Liver (tissue), 9 donors: ENCODE measurements around the gene VEPH1. TPM values are rescaled to one million over a fixed set of nuclear protein-coding genes. Genes with fewer than 3 reads are reported as not detected.

Experiments used
- DNase-seq: peaks from one replicate; pipeline ENCODE4 v3.0.0-alpha.2; 2017; ENCODE audit warnings: low spot score
- H3K27ac ChIP-seq, 2 donors: one replicate each; pipeline ENCODE4 v1.7.0; 2013; ENCODE audit warnings: inconsistent platforms in 2 of 2, low read length in 2 of 2, control low read depth in 1 of 2, low read depth in 1 of 2, mild to moderate bottlenecking in 1 of 2
- H3K27me3 ChIP-seq, 4 donors: one replicate each; pipeline versions ENCODE4 v1.6.1 to v1.7.0; 2013; ENCODE audit warnings: low read length in 3 of 4, inconsistent platforms in 1 of 4, mild to moderate bottlenecking in 1 of 4, moderate library complexity in 1 of 4; ENCODE audit not compliant: control insufficient read depth in 4 of 4, insufficient read depth in 4 of 4
- H3K36me3 ChIP-seq, 4 donors: one replicate each; pipeline versions ENCODE4 v1.6.1 to v1.7.0; 2013; ENCODE audit warnings: low read length in 3 of 4, mild to moderate bottlenecking in 3 of 4, low read depth in 1 of 4, moderate library complexity in 1 of 4; ENCODE audit not compliant: control insufficient read depth in 4 of 4, insufficient read depth in 3 of 4
- H3K4me1 ChIP-seq, 4 donors: one replicate each; pipeline versions ENCODE4 v1.6.1 to v1.7.0; 2013; ENCODE audit warnings: low read length in 3 of 4, mild to moderate bottlenecking in 3 of 4, moderate library complexity in 1 of 4; ENCODE audit not compliant: control insufficient read depth in 4 of 4, insufficient read depth in 4 of 4
- H3K4me3 ChIP-seq, 3 donors: one replicate each; pipeline versions ENCODE4 v1.6.1 to v1.7.0; 2013; ENCODE audit warnings: low read length in 3 of 3, control low read depth in 1 of 3, low read depth in 1 of 3, mild to moderate bottlenecking in 1 of 3
- H3K9ac ChIP-seq, 2 donors: one replicate each; pipeline ENCODE4 v1.7.0; 2013; ENCODE audit warnings: low read length in 2 of 2, mild to moderate bottlenecking in 2 of 2, moderate library complexity in 2 of 2, control low read depth in 1 of 2, low read depth in 1 of 2
- H3K9me3 ChIP-seq, 4 donors: one replicate each; pipeline versions ENCODE4 v1.6.1 to v1.7.0; 2013; ENCODE audit warnings: low read length in 3 of 4; ENCODE audit not compliant: control insufficient read depth in 4 of 4
- ATF3 ChIP-seq: IDR thresholded peaks from 2 replicates; pipeline ENCODE4 v1.6.1; 2016; ENCODE audit warnings: antibody characterized with exemption
- FOXA1 ChIP-seq: IDR thresholded peaks from 2 replicates; pipeline ENCODE4 v1.6.1; 2016; ENCODE audit warnings: antibody characterized with exemption
- FOXA2 ChIP-seq: IDR thresholded peaks from 2 replicates; pipeline ENCODE4 v1.6.1; 2016; ENCODE audit warnings: antibody characterized with exemption
- GABPA ChIP-seq, 2 donors: IDR thresholded peaks in 1 of 2; conservative IDR thresholded peaks in 1 of 2; 2 replicates each; pipeline ENCODE4 v1.6.1; 2016; ENCODE audit warnings: antibody characterized with exemption in 2 of 2, mild to moderate bottlenecking in 1 of 2, moderate library complexity in 1 of 2
- HNF4A ChIP-seq, 2 donors: conservative IDR thresholded peaks; 2 replicates each; pipeline ENCODE4 v1.6.1; 2016; ENCODE audit warnings: antibody characterized with exemption in 2 of 2, mild to moderate bottlenecking in 2 of 2
- HNF4G ChIP-seq: IDR thresholded peaks from 2 replicates; pipeline ENCODE4 v1.6.1; 2016; ENCODE audit warnings: antibody characterized with exemption
- JUND ChIP-seq, 2 donors: IDR thresholded peaks; 2 replicates each; pipeline ENCODE4 v1.6.1; 2016; ENCODE audit warnings: antibody characterized with exemption in 2 of 2
- NR2F2 ChIP-seq: IDR thresholded peaks from 2 replicates; pipeline ENCODE4 v1.6.1; 2016; ENCODE audit warnings: antibody characterized with exemption
- RAD21 ChIP-seq, 2 donors: IDR thresholded peaks; 2 replicates each; pipeline ENCODE4 v1.6.1; 2016; ENCODE audit warnings: antibody characterized with exemption in 2 of 2, mild to moderate bottlenecking in 2 of 2
- REST ChIP-seq: IDR thresholded peaks from 2 replicates; pipeline ENCODE4 v1.6.1; 2016; ENCODE audit warnings: antibody characterized with exemption, mild to moderate bottlenecking
- SP1 ChIP-seq: IDR thresholded peaks from 2 replicates; pipeline ENCODE4 v1.6.1; 2018; ENCODE audit warnings: antibody characterized with exemption, mild to moderate bottlenecking
- TAF1 ChIP-seq: conservative IDR thresholded peaks from 2 replicates; pipeline ENCODE4 v1.6.1; 2016; ENCODE audit warnings: antibody characterized with exemption, mild to moderate bottlenecking
- YY1 ChIP-seq: IDR thresholded peaks from 2 replicates; pipeline ENCODE4 v1.6.1; 2016; ENCODE audit warnings: antibody characterized with exemption, mild to moderate bottlenecking
- ZBTB33 ChIP-seq: IDR thresholded peaks from 2 replicates; pipeline ENCODE4 v1.6.1; 2016; ENCODE audit warnings: antibody characterized with exemption
- WGBS: extraction: QIAGEN DNeasy Blood & Tissue Kit; methylation state at CpG from one replicate; pipeline ENCODE4 v1.1.7; 2013; 5-methylcytosine and 5-hydroxymethylcytosine counted together
- polyA plus RNA-seq, 2 donors: library from polyadenylated mRNA; stranded (reverse) in 1 of 2; unstranded in 1 of 2; fragments of 200-250 nt in 1 of 2; fragments of >200 nt in 1 of 2; fragmentation: Nextera tagmentation in 1 of 2; extraction: Ambion mirVana in 1 of 2; gene quantifications; one replicate each; pipeline versions ENCODE4 v1.2.1 to v1.2.3, GENCODE V29; 2013 to 2015
- total RNA-seq, 2 donors: library from RNA; depleted of rRNA; stranded (reverse); fragments of >200 nt; gene quantifications; one replicate each; pipeline ENCODE4 v1.2.3, GENCODE V29; 2014
- TF ChIP-seq, protein P1 (sequence below): IDR thresholded peaks from 2 replicates; pipeline ENCODE4 v1.6.1; 2016; ENCODE audit warnings: antibody characterized with exemption
- donor health status: healthy.
- donor health status: healthy.
- donor health status: healthy.
- donor health status: healthy.
- donor health status: healthy.

VEPH1 gene
- total and polyA plus RNA-seq, 4 donors = 0.60 to 3.3 (median 1.2) TPM

- Histone ChIP-seq H3K4me1 (no peaks in the 10 kb centered on the region), H3K4me3 (no peak overlapping the region)
- 82% methylated on average over 2 of the region's 2 CpGs for WGBS
These were observed 86.0 kb downstream of the VEPH1 start for GRCh38 chr3:157417247-157417646.

More at GRCh38 chr3:157417247-157417646, 86.0 kb downstream of the VEPH1 start:
- no peaks in the 10 kb centered on the region for H3K36me3 ChIP-seq
- H3K9me3 ChIP-seq = peaks cover 0 to 3% (median 0%) of the 10 kb centered on the region in 4 donors
- TF ChIP-seq SP1 = no peak
- TF ChIP-seq FOXA2 = no peak
- TF ChIP-seq JUND (IDR thresholded peaks at IDR 0.05) = no peak
- no peak for TF ChIP-seq FOXA1
- TF ChIP-seq REST = no peak
- no peak for TF ChIP-seq ATF3
- no peak for TF ChIP-seq RAD21 (IDR thresholded peaks at IDR 0.05)
- TF ChIP-seq GABPA (IDR thresholded peaks at IDR 0.05 in 1 of 2, conservative IDR thresholded peaks at IDR 0.05 in 1 of 2) = no peak
- TF ChIP-seq HNF4G = no peak
- TF ChIP-seq HNF4A (conservative IDR thresholded peaks at IDR 0.05) = no peak
- no peak for TF ChIP-seq TAF1
- TF ChIP-seq, protein P1, sequence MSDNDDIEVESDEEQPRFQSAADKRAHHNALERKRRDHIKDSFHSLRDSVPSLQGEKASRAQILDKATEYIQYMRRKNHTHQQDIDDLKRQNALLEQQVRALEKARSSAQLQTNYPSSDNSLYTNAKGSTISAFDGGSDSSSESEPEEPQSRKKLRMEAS = no peak
- TF ChIP-seq YY1 = no peak
- no peak for TF ChIP-seq NR2F2
- TF ChIP-seq ZBTB33 = no peak
- H3K27ac ChIP-seq = no peak overlapping the region
- no peaks in the 10 kb centered on the region for H3K27me3 ChIP-seq
- H3K9ac ChIP-seq = no peak overlapping the region
- DNase-seq = no peak
